ENCODE results near the gene CDH4.
A peak's percentile ranks its signal among the peaks of the same experiment; 100 is the strongest.

CDH4 gene

GRCh38 chr20:61746781-61747180, 494.7 kb downstream of the CDH4 start:
- peak; percentile 53 for DNase-seq

GRCh38 chr20:61748376-61748775, 496.3 kb downstream of the CDH4 start:
- DNase-seq, result no peak

GRCh38 chr20:61749406-61750075, 497.5 kb downstream of the CDH4 start:
- no peak for DNase-seq

DNA sequence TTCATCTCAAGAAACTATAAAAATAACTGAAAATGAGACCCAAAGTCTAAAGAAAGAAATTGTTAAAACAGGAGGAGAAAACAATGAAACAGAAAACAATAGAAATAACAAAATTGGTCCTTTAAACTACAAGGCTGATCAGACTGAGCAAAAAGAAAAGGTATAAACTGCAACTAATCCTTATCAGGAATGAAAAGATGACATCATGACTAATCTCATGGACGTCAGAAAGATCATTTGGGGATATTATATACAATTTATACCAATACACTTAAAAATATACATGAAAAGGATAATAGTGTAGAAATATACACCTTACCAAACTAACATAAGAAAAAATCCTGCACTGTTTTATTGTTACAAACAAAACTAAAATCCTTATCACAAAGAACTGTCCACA, 498.0 kb downstream of the CDH4 start:
- DNase-seq, result no peak

DNA sequence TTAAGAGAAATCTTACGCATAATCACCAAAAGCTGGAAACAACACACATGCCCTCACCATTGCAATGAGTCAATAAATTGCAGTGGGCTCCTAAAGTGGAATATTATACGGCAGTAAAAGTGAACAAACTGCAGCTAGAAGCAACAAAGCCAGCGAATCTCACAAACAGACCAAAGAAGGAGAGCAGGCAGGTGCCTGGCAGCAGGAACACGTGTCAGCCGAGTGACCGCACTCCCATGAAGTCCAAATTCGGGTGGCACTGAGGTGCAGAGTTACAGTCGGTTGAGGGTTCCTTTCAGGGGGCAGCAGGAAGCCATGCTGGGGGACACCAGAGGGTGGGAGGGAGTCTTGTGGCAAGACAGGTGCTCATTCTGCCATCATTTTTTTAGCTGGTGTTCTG, 500.5 kb downstream of the CDH4 start:
- no peak for DNase-seq

DNA sequence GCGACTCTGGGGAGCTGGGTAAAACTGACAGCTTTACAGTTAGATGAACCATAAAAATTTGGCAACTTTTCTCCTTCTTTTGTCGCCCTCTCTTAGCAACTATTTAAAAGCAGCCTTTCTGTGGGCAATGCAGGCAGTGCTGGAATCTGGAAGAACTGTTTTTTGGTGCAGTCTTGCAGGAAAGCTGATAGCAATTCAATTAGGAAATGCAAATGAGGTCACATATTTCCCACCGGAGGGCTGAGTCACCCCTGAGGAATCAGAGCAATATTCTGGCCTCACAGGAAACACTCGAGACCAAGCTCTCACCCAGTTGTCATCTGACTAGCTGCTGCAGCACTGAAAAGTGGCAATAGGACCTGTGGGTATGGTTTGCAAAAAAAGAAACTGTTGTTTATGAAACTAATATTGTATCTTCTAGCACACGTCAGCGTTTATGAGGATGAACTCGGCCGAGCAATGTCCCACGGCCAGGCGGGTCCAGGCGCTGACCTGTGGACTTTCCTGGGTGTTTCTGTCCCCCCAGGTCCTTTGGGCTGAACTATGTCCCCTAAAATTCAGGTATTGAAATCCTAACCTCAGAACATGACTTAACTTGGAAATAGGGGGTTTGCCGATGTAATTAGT, 501.4 kb downstream of the CDH4 start:
- peak; percentile 48 for DNase-seq

GRCh38 chr20:61753987-61754956, 502.2 kb downstream of the CDH4 start:
- DNase-seq, result no peak

- no peak for DNase-seq
These were observed 503.1 kb downstream of the CDH4 start for GRCh38 chr20:61754976-61755778.

DNA sequence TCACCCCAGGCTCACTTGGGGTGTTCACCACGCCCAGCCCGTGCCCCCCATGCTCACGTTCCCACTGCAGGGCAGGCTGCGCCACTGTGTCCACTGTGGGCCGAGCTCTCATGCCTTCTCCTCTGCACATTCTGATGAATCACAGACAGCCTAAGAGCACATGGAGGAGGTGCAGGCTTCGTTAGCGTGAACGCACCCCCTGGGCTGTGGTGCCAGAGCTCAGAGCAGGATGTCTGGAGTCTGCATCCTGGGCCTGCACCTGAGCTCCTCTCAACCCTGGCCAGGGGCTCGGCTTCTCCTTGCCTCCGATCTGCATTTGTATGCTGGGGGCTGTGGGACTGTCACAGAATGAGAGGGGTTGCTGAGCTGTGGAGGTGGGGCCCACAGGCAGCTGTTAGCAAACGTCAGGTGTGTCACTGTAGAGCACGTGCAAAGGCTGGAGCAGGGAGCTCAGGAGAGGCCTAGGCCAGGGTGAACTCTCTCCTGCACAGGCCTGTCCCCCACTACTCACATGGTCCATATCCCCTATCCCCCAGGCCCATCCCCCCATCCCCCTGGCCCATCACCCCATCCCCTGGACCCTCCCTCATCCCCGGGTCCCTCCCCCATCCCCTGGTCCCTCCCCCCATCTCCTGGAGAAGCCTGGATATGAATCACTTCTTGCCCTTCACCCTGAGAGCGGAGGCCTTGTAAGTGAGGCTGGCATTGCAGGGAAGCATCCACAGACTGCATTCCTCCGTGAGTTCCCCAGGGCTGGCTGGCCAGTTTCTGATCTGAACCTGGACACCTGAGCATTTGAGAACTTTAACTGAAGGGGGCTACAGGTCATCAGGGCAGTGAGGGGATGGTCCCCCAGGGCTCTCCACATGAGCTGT, 504.1 kb downstream of the CDH4 start:
- no peak for DNase-seq

DNA sequence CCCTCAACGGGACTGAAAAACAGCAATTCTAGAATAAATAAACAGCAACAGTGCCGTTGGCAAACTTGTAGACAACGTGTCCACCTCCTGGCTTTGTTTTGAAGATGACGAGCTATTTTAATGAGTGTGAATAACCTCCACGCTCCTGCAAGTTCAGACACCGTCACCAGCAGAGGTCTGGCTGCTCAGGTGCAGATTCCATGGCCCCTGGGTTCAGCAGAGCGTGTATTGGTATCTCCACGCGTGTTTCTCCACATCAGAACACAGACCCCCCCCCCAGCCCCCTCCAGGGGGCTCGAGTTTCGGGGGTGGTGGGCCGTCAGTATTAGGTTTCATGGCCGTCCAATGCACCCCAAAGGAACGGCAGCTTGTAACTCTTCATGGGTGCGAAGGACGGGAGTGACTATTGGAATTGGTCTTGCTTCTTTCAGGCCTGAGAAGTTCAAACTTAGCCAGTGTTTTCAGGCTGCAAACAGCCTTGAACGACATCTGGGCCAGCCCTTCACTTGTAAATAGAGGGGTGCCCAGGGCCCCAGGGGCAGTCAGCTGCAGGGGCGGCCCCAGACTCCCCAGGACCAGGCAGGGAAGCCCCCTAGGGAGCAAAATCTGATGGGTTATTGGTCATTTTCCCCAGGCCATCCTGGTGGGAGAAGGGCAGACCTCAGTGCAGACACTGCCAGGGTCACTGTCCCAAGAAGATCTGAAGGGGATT, 505.1 kb downstream of the CDH4 start:
- no peak for DNase-seq

DNA sequence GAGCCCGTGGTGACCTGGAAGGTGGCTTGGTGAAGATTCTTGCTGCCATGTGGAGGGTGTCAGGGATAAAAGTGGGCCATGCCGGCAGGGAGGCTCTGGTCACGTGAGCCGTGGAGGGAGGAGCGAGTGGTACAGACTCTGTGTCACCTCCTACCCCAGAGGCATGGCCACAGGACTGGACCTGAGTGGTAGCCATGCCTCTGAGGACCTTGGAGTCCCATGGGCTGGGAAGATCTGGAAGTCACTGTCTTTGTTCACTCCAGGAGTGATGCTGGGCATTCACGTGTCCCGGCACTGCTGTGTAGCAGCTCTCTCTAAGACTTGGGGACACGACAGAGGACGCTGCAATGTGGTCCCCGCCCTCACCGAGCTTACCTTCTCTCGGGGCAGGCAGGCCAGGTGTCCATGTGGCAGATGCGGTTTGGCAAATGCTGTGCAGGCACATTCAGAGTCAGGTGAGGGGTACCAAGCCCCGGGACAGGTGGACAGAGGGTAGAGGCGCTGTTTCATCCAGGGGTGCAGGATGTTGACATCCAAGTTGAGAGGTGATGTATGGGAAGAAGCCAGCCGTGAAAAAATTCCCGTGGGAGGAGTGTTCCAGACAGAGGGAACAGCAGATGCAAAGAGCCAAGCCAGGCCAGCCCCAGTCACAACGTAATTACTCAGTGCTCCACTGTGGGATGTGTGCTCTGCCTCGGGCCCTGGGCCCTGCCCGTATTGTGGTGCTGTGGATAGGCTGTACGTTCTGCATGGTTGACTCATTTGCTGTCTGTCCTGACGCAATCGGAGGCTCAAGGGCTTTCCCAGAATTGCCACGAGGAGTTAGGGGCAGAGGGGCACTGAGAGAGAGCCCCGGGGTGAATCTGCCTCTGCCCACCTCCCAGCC, 505.9 kb downstream of the CDH4 start:
- DNase-seq, result peak; percentile 60

DNA sequence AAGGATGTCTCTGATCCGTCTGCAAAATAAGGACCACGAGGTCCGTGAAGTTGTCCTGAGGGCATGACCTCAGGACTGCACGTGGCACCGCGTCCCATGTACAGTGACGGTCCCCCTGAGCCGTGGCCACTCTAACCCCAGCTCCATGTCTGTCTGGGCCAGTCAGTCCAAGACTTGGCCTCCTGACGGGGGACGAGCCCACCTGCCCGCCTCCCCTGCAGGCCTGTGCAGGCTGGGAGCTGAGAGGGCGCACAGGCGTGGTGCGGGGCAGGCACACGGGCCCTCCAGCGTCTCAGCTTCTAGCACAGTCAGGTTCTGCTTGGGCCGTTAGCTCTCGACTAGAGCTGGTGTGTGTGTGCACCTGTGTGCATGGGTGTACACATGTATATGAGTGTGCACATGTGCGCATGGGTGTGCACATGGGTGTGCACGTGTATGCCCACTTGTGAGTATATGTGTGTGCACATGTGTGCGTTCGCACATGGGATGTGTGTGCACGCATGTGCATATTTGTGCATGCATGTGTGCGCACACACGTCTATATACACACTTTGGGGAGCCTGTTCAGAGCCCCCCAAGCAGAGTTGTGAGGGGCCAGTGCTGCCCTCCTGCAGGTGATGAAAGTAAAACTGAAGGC, 506.6 kb downstream of the CDH4 start:
- no peak for DNase-seq

DNA sequence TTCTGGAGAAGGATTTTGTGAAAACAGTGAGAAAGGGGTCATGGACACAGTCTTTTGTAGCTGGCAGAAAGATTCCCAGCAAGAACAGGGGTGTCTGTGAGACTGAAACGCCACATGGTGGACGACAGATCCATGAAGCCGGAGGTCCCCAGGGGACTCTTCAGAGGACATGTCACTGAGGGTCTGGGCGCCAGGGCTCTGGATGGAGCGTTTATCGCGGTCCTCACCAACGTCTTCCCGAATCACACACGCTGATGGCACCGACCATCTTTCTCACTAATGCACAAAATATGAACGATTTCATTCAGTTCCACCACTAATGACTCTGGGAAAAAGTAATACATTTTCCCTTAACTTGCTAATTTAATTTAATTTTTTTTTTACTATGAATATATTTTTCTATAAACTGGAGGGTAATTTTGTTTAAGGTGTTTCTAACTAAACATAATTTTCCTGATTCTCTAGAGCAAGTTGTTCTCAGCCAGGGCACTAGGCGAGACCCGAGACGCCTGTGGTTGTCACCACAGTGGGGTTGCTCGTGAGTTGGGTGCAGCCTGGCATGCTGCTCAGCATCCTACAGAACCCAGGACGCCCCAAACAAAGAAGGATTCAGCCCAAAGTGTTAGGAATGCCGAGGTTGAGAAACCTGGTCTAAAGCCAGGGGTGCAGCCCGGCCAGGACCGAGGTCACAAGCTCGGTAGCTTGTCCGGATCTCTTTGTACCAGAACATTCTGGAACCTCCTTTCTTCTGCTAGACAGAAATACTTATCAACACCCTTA, 507.4 kb downstream of the CDH4 start:
- no peak for DNase-seq

GRCh38 chr20:61760321-61760720, 508.3 kb downstream of the CDH4 start:
- DNase-seq, result no peak

DNA sequence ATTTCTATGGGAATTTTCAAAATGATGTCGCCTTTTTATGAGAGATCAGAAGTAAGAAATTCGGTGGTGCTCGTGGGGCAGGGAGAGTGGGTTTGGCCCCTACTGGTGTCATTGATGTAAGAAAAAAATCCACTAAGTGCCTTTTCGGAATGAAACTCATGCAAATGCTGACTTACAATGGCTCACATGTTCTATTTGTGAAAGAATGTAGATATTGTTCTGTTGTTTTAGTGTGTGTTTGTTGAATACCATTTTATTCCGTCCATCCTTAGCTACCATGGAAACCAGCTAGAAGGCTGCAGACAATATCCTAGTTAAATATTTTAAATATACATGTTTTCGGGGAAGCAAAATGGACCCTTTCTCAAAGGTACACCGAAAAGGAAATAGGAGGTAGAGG, 508.7 kb downstream of the CDH4 start:
- DNase-seq, result no peak

DNA sequence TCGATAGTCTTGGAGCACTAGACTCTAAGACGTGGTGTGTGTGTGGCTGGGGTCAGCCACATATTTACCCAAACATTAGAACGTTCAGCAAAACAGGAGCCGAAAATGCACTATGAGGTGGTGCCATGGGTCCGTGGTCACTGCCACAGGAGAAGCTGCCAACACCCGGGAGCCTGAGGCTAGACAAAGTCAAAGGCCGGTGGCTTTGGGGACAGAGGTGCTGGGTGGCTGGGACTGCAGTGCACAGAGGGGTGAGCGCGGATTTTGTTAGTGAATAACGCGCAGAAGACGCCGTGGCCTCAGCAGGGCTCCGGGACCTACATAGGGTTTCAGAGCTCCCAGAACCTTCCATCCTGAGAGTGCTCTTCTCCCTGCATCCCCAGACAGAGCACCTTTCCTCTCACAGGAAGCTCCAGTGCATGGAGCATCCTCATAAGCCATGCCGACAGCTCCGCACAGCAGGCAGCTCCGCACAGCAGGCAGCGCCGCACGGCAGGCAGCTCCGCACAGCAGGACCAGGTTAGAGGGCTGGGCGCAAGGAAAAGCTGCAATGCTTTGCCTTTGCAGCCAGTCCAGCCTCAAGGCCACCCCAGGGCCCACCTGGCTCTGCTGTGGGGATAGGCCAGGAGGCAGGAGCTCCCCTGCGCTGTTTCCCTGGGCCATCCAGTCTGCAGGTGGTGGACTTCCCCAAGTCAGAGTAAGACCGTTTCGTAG, 509.5 kb downstream of the CDH4 start:
- no peak for DNase-seq

DNA sequence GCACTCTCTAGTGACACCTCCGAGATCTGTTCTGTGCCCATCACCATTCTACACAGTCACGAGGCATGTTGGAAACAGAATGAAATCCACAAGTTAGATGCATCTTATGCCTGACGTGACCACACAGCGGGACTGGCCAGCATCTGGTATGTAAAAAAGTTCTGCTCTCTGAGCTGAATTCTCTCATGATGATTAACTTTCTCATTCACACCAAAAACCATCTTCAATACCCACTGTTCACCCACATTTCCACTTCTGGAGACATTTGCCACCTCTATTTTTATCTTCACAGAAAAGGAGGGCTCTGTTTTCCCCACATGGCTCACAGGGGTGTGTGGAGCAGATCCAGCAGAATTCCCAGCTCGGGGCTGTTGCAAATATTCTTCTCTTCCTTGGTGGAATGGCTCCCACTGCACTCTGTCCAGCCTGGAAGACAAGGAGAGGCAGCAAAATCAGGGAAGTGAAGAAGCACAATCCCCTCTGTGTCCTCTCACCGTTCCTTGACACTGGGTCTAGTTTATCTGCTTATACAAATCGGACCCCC, 510.2 kb downstream of the CDH4 start:
- no peak for DNase-seq

All from RPMI8226 (cell line).